ENCODE data around the gene DCANP1.

DCANP1 gene

GRCh38 chr5:135429301-135430134, 17.6 kb downstream of the DCANP1 start:
- H4K91ac ChIP-seq (ENCODE audit: low read depth, low read length), result no peak overlapping the region
- H2AFZ ChIP-seq (ENCODE audit: insufficient read depth, low read length, poor library complexity), result no peak overlapping the region
- WGBS (ENCODE audit: extremely low coverage, insufficient coverage, insufficient read length), result no CpG with 5 or more reads among the region's 12 CpGs
- H2BK120ac ChIP-seq (ENCODE audit: insufficient read depth, low read length, poor library complexity), result no peak overlapping the region
- H3K18ac ChIP-seq (ENCODE audit: low read length), result no peak overlapping the region
- H3K36me3 ChIP-seq (ENCODE audit: control insufficient read depth in 1 of 2, insufficient read depth in 2 of 2, low read length in 2 of 2), result no peaks in the 10 kb centered on the region
- no peak overlapping the region for H2BK12ac ChIP-seq (ENCODE audit: low read length)
- no peak overlapping the region for H4K12ac ChIP-seq (ENCODE audit: low read depth, low read length)
- no peaks in the 10 kb centered on the region for H3K27me3 ChIP-seq (ENCODE audit: insufficient read depth, low read length)
- H3K4ac ChIP-seq (ENCODE audit: low read depth, low read length), result no peak overlapping the region
- H3K14ac ChIP-seq (ENCODE audit: low read length), result no peak overlapping the region
- H3K4me1 ChIP-seq (ENCODE audit: control insufficient read depth in 1 of 2, insufficient read depth in 2 of 2, low read length in 2 of 2), result peaks cover 6 to 11% of the 10 kb centered on the region in 2 experiments
- no peak overlapping the region for H2BK5ac ChIP-seq (ENCODE audit: low read depth, low read length, poor library complexity)
- H3K23ac ChIP-seq (ENCODE audit: low read length), result no peak overlapping the region
- H3K9ac ChIP-seq (ENCODE audit: low read length), result no peak overlapping the region
- H4K8ac ChIP-seq (ENCODE audit: low read depth, low read length), result no peak overlapping the region
- H3K4me3 ChIP-seq (ENCODE audit: low read depth, low read length), result no peak overlapping the region
- H3K79me2 ChIP-seq (ENCODE audit: control insufficient read depth, insufficient read depth, low read length, poor library complexity), result no peaks in the 10 kb centered on the region
- peaks cover 3% of the 10 kb centered on the region for H3K9me3 ChIP-seq (ENCODE audit: insufficient read depth, low read depth, low read length)
- no peak for DNase-seq
- no peak overlapping the region for H3K4me2 ChIP-seq (ENCODE audit: low read length)
- no peak overlapping the region for H2AK5ac ChIP-seq (ENCODE audit: low read length)
- H3K27ac ChIP-seq (ENCODE audit: low read depth, low read length), result no peak overlapping the region
- no peaks in the 10 kb centered on the region for H3K79me1 ChIP-seq (ENCODE audit: low read length)

- Histone ChIP-seq H3K23ac (ENCODE audit: low read length) (no peak overlapping the region), H3K27me3 (ENCODE audit: insufficient read depth, low read length) (no peaks in the 10 kb centered on the region)
These were observed 18.6 kb downstream of the DCANP1 start for GRCh38 chr5:135428586-135428985.

GRCh38 chr5:135426102-135427082, 20.8 kb downstream of the DCANP1 start:
- H3K9me3 ChIP-seq (ENCODE audit: insufficient read depth, low read depth, low read length), result peaks cover 3% of the 10 kb centered on the region
- H3K9ac ChIP-seq (ENCODE audit: low read length), result no peak overlapping the region
- no CpG with 5 or more reads among the region's 7 CpGs for WGBS (ENCODE audit: extremely low coverage, insufficient coverage, insufficient read length)
- no peak overlapping the region for H3K27ac ChIP-seq (ENCODE audit: low read depth, low read length)
- H3K4me2 ChIP-seq (ENCODE audit: low read length), result no peak overlapping the region
- no peak overlapping the region for H4K91ac ChIP-seq (ENCODE audit: low read depth, low read length)
- H2AFZ ChIP-seq (ENCODE audit: insufficient read depth, low read length, poor library complexity), result no peak overlapping the region
- peak in 1 of 2 donors; percentile 74 for DNase-seq
- H3K23ac ChIP-seq (ENCODE audit: low read length), result no peak overlapping the region
- H2BK5ac ChIP-seq (ENCODE audit: low read depth, low read length, poor library complexity), result no peak overlapping the region
- H2BK12ac ChIP-seq (ENCODE audit: low read length), result no peak overlapping the region
- H3K18ac ChIP-seq (ENCODE audit: low read length), result no peak overlapping the region
- H4K12ac ChIP-seq (ENCODE audit: low read depth, low read length), result no peak overlapping the region
- no peak overlapping the region for H4K8ac ChIP-seq (ENCODE audit: low read depth, low read length)
- H3K4ac ChIP-seq (ENCODE audit: low read depth, low read length), result no peak overlapping the region
- no peak overlapping the region for H3K14ac ChIP-seq (ENCODE audit: low read length)
- no peak overlapping the region for H3K4me3 ChIP-seq (ENCODE audit: low read depth, low read length)
- no peaks in the 10 kb centered on the region for H3K79me1 ChIP-seq (ENCODE audit: low read length)
- H2AK5ac ChIP-seq (ENCODE audit: low read length), result no peak overlapping the region
- no peaks in the 10 kb centered on the region for H3K36me3 ChIP-seq (ENCODE audit: control insufficient read depth in 1 of 2, insufficient read depth in 2 of 2, low read length in 2 of 2)
- no peak overlapping the region for H2BK120ac ChIP-seq (ENCODE audit: insufficient read depth, low read length, poor library complexity)
- H3K4me1 ChIP-seq (ENCODE audit: control insufficient read depth in 1 of 2, insufficient read depth in 2 of 2, low read length in 2 of 2), result peaks cover 0 to 6% of the 10 kb centered on the region in 2 experiments
- H3K27me3 ChIP-seq (ENCODE audit: insufficient read depth, low read length), result no peaks in the 10 kb centered on the region
- H3K79me2 ChIP-seq (ENCODE audit: control insufficient read depth, insufficient read depth, low read length, poor library complexity), result no peaks in the 10 kb centered on the region

More at GRCh38 chr5:135428586-135428985, 18.6 kb downstream of the DCANP1 start:
- DNase-seq, result no peak
- H2AFZ ChIP-seq (ENCODE audit: insufficient read depth, low read length, poor library complexity), result no peak overlapping the region
- WGBS (ENCODE audit: extremely low coverage, insufficient coverage, insufficient read length), result no CpG with 5 or more reads among the region's 1 CpG
- no peak overlapping the region for H2BK120ac ChIP-seq (ENCODE audit: insufficient read depth, low read length, poor library complexity)
- no peak overlapping the region for H2BK12ac ChIP-seq (ENCODE audit: low read length)
- no peak overlapping the region for H4K12ac ChIP-seq (ENCODE audit: low read depth, low read length)
- H3K27ac ChIP-seq (ENCODE audit: low read depth, low read length), result no peak overlapping the region
- H2AK5ac ChIP-seq (ENCODE audit: low read length), result no peak overlapping the region
- no peak overlapping the region for H3K18ac ChIP-seq (ENCODE audit: low read length)
- H3K9me3 ChIP-seq (ENCODE audit: insufficient read depth, low read depth, low read length), result peaks cover 3% of the 10 kb centered on the region
- no peak overlapping the region for H4K91ac ChIP-seq (ENCODE audit: low read depth, low read length)
- no peak overlapping the region for H3K4ac ChIP-seq (ENCODE audit: low read depth, low read length)
- no peaks in the 10 kb centered on the region for H3K79me1 ChIP-seq (ENCODE audit: low read length)
- no peaks in the 10 kb centered on the region for H3K36me3 ChIP-seq (ENCODE audit: control insufficient read depth in 1 of 2, insufficient read depth in 2 of 2, low read length in 2 of 2)
- no peak overlapping the region for H2BK5ac ChIP-seq (ENCODE audit: low read depth, low read length, poor library complexity)
- H3K4me2 ChIP-seq (ENCODE audit: low read length), result no peak overlapping the region
- no peak overlapping the region for H4K8ac ChIP-seq (ENCODE audit: low read depth, low read length)
- peaks cover 0 to 4% of the 10 kb centered on the region in 2 experiments for H3K4me1 ChIP-seq (ENCODE audit: control insufficient read depth in 1 of 2, insufficient read depth in 2 of 2, low read length in 2 of 2)
- H3K9ac ChIP-seq (ENCODE audit: low read length), result no peak overlapping the region
- H3K79me2 ChIP-seq (ENCODE audit: control insufficient read depth, insufficient read depth, low read length, poor library complexity), result no peaks in the 10 kb centered on the region
- no peak overlapping the region for H3K4me3 ChIP-seq (ENCODE audit: low read depth, low read length)
- no peak overlapping the region for H3K14ac ChIP-seq (ENCODE audit: low read length)

- H3K14ac ChIP-seq (ENCODE audit: low read length), result no peak overlapping the region
- no peak overlapping the region for H2AK5ac ChIP-seq (ENCODE audit: low read length)
- peaks cover 3% of the 10 kb centered on the region for H3K9me3 ChIP-seq (ENCODE audit: insufficient read depth, low read depth, low read length)
- H3K18ac ChIP-seq (ENCODE audit: low read length), result no peak overlapping the region
- no peak overlapping the region for H2BK120ac ChIP-seq (ENCODE audit: insufficient read depth, low read length, poor library complexity)
- no peak overlapping the region for H2BK12ac ChIP-seq (ENCODE audit: low read length)
- no CpG with 5 or more reads among the region's 2 CpGs for WGBS (ENCODE audit: extremely low coverage, insufficient coverage, insufficient read length)
- H4K8ac ChIP-seq (ENCODE audit: low read depth, low read length), result no peak overlapping the region
- no peak overlapping the region for H2AFZ ChIP-seq (ENCODE audit: insufficient read depth, low read length, poor library complexity)
- H3K23ac ChIP-seq (ENCODE audit: low read length), result no peak overlapping the region
- H3K4me1 ChIP-seq (ENCODE audit: control insufficient read depth in 1 of 2, insufficient read depth in 2 of 2, low read length in 2 of 2), result peaks cover 0 to 6% of the 10 kb centered on the region in 2 experiments
- DNase-seq, result no peak
- no peak overlapping the region for H3K4me3 ChIP-seq (ENCODE audit: low read depth, low read length)
- no peaks in the 10 kb centered on the region for H3K79me1 ChIP-seq (ENCODE audit: low read length)
- no peak overlapping the region for H3K4me2 ChIP-seq (ENCODE audit: low read length)
- no peaks in the 10 kb centered on the region for H3K79me2 ChIP-seq (ENCODE audit: control insufficient read depth, insufficient read depth, low read length, poor library complexity)
- no peak overlapping the region for H3K4ac ChIP-seq (ENCODE audit: low read depth, low read length)
- no peak overlapping the region for H4K91ac ChIP-seq (ENCODE audit: low read depth, low read length)
- no peaks in the 10 kb centered on the region for H3K36me3 ChIP-seq (ENCODE audit: control insufficient read depth in 1 of 2, insufficient read depth in 2 of 2, low read length in 2 of 2)
- no peak overlapping the region for H3K9ac ChIP-seq (ENCODE audit: low read length)
- no peak overlapping the region for H4K12ac ChIP-seq (ENCODE audit: low read depth, low read length)
- H2BK5ac ChIP-seq (ENCODE audit: low read depth, low read length, poor library complexity), result no peak overlapping the region
- no peak overlapping the region for H3K27ac ChIP-seq (ENCODE audit: low read depth, low read length)
- H3K27me3 ChIP-seq (ENCODE audit: insufficient read depth, low read length), result no peaks in the 10 kb centered on the region
These were observed 21.5 kb downstream of the DCANP1 start for GRCh38 chr5:135425641-135426040.

Data from trophoblast cell (in vitro differentiated cells and primary cell).